GM21723 (cell line): ENCODE measurements around the gene SELENOM.
"Not testable (repeated sequence)": the region's sequence is repeated elsewhere in the genome, so short reads cannot be mapped to it uniquely, and the experiment has no call there.

ENCODE experiments used
- ATAC-seq: cut with Tn5 transposase; IDR thresholded peaks from one replicate; pipeline ENCODE4 v1.9.1; 2021; ENCODE audit warnings: mild to moderate bottlenecking, moderate library complexity; ENCODE audit not compliant: unreplicated experiment

Gene SELENOM

DNA sequence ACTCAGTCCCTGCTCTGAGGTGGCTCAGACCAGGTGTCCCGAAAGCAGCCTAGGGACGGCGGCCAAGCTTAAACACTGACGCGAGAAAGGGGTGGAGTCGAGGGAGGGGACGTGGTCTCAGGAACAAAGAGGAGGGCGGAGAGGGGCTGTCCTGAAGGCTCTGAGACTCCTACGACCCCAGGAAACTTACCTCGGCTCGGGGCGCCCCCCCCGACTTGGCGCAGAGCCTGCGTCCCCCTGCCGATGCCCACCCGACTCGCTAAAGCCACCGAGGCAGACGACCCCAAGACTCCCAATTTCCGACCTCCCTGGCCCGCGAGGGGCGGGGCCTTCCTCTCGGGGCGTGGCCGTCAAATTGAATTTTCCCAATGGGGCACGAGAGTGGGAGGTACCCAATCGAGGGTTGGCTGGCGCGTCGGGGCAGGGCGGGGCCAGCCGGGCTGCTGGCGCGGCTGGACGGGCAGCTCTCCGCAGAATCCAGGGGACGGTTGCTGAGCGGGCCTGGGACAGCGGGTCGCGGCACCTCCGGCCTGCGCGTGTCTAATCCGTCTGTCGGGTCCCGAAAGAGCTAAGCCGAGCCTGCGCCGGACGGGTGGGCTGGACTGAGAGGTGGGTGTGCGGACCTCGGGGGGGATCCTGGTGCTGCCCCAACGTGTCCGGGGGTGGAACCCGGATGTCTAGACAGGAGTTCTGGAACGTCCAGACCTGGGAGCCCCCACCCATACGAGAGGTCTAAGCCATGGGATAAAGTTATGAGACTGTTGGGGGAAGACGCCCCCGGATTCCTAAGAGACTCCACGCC is 26.3 kb downstream of the SELENOM start, which contains the start of gene SMTN:
SMTN (plus strand) TSS at position 471 of the 802 bp plus-strand sequence. CDS start 1,941 bp downstream, outside the sequence.
- peak; percentile 60 for ATAC-seq

DNA sequence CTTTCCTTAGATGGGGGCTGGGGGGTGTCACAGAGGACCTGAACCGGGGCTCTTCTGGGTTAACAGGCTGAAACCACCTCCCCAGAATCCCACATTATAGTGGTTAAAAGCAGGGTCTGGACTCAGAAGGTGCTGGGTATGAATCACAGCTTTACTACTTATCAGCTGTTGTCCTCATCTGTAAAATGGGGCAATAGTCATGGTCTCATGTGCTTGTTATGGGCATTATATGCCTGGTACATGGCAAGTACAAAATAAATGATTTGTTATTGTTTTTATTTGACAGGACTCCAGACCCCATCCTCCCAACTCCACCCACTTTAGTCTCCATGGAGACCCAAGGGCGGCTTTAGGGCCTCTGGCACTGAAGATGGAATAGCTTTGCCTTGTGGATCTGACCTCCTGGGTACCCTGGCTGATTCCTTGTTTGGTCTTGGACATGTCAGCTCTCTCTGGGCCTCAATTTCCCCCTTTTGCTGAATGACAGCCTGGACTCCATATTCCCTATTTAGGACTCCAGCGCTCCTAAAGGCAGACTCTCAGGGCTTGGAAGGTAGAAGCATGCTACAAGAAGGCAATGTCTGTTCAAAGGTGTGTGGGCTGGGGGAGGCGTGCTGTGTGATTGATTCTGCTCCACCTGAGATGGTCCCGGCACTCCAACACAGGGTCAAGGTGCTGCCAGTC is 27.1 kb downstream of the SELENOM start:
- ATAC-seq: no peak

DNA sequence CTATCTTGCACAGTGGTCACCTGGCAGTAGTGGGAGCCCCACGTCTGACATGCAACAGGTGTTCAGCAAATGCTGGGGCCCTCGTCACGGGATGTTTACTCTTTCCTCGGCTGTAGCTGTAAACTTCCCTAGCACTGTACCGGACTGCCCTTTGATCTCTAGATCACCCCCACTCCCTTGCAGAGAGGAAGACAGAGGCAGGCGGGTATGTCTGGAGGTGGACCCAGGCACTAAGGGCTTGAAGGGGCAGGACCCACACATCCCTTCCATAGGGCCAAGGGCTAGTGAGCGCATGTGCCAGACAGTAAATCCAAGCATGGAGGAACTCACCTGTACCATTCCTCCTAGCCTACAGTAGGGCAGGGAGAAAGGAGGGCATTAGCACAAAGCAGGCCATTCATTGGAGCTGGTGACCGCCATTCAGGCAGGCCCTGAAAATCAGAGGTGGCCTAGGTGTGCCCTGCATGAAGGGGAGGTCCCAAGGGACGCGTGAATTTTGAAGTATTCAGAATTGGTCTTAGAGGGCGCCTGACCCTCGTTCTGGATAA is 28.2 kb downstream of the SELENOM start:
- ATAC-seq: no peak

DNA sequence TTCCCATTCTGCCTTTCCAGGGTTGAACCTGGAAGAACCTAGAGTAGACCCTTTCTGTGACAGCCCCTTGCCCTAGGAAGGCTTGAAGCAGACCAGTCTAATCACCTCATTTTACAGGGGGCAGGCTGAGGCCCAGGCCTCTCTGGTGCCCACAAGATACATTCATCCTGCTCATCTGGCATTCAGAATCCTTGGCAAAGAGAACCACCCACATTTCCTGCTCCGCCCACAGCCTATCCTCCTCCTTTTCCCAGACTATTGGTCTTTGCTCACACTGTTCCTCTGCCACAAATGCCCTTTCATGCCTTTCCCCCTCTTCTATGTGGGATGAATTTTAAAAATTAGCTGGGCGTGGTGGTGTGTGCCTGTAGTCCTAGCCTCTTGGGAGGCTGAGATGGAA is 29.0 kb downstream of the SELENOM start:
- not testable (repeated sequence) for ATAC-seq

DNA sequence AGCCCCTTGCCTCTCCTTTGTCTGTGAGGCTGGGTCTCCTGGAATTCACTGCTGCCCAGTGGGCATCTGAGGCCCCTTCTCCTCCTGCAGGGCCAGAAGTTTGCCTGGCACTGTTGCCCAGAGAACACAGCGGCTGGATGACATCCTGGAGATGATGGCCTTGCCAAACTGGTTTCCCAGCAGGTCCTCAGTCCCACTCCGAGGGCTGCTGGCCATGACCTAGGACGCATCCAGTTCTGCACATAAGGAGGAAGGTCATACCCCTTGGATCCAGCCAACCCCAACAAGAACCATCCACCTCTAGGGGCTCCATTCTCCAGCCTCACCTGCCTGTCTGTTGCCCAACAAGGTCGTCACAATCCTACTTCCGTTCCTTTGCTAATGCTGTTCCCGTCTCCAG is 29.7 kb downstream of the SELENOM start:
- ATAC-seq: no peak

DNA sequence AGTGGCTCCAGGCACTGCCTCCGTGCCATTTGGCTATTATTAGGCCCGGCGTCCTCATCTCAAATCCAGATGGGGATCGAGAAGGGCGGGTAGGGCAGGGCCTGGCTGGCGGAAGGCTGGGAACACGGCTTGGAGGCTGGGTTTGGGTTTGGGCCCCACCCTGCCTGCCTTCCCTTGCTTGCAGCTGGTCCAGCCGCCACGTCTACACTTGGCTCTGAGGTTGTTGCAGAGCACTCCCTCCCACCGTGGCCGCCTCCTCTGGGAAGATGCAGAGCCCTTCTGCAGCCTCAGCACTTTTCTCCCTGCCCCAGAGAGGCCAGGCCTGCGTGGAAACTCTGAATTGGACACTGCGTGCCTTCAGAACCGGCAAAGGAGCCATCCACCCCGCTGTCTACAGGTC is 31.4 kb downstream of the SELENOM start:
- ATAC-seq: no peak

DNA sequence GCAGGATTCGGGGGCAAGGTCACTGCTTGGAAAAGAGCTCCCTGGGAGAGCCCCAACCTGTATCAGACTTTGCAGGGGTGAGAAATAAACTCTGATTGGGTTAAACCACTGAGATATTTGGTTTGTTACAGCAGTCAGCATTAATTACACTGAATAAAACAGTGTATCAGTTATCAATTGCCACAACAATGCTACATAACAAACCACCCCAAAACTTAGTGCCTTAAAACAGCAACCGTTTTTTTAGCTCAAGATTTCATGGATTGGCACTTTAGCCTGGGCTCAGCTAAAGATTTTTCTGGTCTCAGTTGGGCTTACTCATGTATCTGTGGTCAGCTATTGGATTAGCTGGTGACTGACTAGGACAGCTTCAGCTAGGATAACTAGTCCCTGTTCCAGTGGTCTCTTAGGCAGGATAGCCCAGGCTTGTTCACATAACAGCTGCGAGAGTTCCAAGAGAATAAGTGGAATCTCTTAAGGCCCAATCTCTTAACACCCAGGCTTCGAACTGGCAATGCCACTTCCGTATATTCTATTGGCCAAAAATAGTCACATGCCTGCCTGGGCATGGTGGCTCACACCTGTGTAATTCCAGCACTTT is 33.7 kb downstream of the SELENOM start:
- ATAC-seq: not testable (repeated sequence)

DNA sequence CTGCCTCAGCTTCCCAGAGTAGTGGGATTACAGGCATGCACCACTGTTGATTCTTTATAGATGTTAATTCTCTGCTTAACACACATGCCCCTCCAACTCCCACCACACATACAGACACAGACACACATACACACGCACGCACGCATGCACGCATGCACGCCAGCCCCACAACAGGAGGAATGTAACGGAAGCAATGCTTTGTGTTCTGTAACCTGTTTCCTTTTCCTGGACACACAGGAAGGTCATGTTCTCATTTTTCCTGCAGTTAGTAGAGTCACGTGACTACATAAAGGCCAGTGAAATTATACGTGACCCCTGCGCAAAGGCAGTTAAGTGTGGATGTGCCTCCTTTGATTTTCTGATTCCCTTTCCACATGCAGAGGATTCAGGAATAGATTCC is 34.2 kb downstream of the SELENOM start:
- not testable (repeated sequence) for ATAC-seq

DNA sequence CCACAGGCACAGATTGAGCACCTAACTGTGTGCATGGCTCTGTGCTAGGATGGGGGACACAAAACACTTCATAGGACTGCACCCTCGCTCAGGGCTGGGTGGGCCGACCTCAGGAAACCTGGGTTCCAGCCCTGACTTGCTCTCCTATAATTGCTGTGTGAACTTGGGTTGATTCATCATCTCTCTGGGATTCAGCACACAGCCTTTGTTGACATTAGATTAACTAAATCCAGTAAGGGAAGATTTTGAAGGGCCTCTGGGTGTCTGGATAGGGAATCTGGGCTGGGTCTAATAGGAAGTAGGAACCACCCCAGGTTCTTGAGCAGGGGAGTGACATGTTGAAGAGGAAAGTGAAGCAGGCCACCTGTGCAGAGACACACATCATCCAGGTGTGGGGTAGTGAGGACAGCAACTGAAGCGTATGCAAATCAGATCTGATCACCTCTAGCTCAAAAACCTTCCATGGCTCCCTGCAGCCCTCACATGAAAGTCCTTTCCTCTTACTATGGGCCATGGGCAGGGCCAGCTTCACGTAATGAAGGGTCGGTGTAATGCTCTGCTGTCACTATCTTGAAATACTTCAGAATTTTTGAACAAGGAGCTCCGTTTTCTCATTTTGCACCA is 37.6 kb downstream of the SELENOM start:
- ATAC-seq: not testable (repeated sequence)

DNA sequence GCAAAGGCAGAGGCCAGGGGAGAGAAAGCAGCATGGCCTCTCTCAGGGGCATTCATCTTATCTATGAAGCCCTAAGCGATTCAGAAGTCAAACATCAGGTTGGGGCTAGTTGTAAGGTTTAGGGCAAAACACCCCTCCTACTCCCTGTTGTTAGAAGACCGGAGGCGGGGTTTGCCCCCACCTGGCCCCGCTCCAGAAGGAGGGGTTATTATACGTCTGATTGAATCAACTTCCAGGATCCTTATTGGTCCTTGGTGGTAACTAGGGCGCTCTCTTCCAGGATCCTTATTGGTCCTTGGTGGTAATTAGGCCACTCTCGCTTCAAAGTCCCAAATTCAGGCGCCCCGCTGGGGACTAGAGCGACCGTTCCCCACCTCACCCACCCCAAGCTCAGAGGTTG is 38.4 kb downstream of the SELENOM start:
- ATAC-seq: no peak

DNA sequence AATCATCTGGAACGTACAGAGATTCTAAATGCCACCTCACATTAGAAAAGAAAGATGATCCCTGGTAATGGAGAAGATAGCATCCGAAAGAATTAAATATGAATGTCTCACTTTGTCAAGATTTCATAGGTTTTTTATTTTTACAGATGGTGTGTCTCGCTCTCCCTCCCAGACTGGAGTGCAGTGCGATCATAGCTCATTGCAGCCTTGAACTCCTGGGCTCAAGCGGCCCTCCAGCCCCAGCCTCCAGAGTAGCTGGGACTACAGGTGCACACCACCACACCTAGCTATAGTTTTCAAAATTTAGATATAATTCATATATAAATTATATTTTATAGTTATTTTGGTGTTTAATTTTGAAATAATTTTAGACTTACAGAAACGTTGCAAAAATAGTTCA is 43.0 kb downstream of the SELENOM start:
- no peak for ATAC-seq

DNA sequence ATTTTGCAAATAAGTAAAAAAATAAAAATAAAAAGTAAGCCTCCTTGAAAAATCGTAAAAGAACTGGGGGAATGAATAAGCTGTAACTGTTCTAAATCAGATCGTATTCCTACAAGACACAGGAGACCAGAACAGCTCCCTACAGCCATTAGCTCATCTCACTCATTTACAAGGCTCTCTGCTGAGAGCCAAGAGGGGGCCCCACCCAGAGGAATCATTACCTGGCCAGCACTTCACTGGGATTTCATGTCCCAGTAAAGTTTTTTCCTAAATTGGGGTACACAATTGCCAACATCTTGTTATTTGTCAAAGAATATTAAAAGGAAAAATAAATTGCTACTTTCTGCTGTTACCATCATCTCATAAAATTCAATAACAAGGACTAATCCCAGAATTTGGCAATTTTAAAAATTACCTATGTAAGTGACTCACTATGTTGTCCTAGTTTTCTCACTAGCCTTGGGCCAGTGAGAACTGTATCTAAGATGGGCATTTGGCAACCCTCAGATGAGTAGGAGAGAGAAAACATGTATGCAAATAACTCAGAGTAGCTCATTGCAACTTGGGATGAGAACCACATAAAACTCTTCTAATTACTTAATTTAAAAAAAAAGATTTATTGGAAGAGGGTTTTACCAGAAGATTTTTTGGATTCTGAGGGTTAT is 44.7 kb downstream of the SELENOM start:
- no peak for ATAC-seq

DNA sequence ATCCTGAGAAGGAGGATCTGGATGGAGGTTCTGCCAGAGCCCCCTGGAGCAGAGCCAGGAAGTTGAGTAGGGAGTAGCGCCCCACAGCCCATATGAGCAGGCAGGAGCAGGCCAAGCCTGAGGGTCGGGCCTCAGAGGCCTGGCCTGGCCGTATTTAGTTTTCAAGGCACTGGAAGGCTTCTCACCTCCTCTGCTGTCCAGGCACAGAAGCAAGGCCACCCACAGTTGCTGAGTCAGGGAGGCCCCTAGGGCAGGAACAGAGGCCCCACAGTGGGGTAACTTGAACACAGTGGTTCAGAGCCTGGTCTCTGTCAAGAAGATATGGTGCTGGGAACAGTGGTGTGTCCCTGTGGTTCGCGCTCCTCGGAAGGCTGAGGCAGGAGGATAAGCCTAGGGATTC is 47.7 kb downstream of the SELENOM start:
- ATAC-seq: not testable (repeated sequence)

DNA sequence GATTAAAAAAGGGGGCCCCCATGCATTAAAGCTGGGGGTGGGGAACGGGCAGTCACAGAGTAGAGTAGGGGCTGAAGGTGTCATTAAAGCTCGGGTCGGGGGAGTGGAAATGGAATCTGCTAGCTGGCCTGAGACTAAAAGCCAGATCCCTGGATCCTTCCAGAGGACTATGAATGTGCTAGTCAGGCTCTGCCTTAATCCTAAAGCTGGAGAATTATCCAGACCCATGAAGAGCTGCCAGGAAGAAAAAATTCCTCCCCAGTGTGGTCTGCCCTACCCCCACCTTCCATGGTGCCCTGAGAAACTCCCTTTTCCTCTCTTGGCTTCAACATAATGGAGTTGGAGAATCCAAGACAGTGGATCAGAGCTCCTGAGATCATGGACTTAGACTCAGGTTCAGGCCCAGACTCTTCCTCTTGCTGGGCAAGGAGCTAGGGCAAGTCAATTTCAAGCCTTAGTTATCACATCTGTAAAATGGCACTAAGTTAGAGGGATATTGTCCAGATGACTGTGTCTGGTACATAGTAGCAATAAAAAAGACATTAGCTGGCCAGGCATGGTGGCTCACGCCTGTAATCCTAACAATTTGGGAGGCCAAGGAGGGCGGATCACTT is 50.3 kb downstream of the SELENOM start:
- no peak for ATAC-seq

DNA sequence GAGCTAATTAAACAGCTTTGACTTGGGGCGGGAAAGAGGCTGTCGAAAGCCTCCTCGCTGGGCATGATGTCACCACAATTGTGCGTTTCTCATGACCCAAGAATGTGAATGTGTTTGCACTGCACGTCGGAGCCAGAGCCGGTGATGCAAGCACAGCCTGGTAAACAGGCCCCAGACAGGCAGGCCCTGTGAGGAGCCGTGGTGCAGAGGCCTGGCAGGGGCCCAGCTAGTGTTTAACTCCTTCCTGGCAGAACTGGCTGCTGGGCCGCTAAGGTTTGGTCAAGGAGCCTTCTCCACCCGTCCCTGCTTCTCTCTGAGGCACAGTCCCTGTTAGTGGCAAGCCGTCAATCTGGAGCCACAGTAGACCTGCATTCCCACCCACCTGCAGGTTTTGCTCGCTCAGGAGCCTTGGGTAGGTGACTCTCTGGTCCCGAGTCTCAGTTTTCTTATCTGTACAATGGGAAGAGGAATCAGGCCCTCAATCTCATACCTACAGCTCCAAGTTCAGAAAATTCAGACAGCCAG is 51.7 kb downstream of the SELENOM start:
- ATAC-seq: no peak

DNA sequence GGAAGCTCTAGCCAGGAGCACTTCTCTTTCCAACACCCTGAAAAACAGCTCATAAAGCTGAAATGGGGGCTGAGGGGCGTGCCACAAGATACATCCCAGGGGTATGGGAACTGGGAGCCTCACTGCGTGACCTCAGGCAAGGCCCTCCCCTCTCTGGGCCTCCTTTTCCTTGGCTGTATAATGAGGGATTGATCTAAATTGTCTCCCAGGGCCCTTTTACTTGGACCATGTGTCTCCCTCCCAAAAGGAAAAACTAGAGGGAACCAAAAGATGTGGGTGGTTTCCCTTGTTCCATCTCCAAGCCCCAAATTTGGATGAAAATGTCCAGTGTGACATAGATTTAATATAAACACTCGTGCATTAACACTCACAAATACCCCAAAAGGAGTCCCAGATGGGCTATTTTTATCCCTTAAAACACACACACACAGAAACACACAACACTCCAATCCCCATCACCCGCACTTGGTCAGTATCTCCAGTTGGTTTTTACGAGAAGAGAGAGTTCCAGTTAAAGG is 52.2 kb downstream of the SELENOM start:
- ATAC-seq: no peak
